GM13976 (cell line): Measurements from ENCODE around the gene OR4P4.
A peak's percentile ranks its signal among the peaks of the same experiment; 100 is the strongest.

Experiments
- DNase-seq: peaks from one replicate; pipeline ENCODE4 v3.0.0; 2012; ENCODE audit warnings: low spot score
- CTCF ChIP-seq: IDR thresholded peaks from 2 replicates; pipeline ENCODE4 v1.5.1; 2012; ENCODE audit warnings: borderline replicate concordance, mild to moderate bottlenecking; ENCODE audit not compliant: insufficient read depth; ENCODE audit errors: extremely low read depth, missing control alignments, control extremely low read depth
- in situ Hi-C: fragments of 300-500 bp; cut with MboI; formaldehyde crosslinking; loops from one replicate; pipeline ENCODE4 v1.12.0; 2022; ENCODE audit warnings: low sequenced_read_pairs, mixed read lengths, inconsistent platforms; ENCODE audit not compliant: unreplicated experiment

Gene OR4P4

GRCh38 chr11:55658031-55658573 is 23.2 kb downstream of the OR4P4 start:
- in situ Hi-C loops, result no loop called here
- TF ChIP-seq CTCF, result no peak
- DNase-seq, result peak; percentile 3

- DNase-seq, result no peak
- no peak for TF ChIP-seq CTCF
- in situ Hi-C loops, result no loop called here
Measured at GRCh38 chr11:55658608-55659007, 23.7 kb downstream of the OR4P4 start.

GRCh38 chr11:55661901-55662300 is 27.0 kb downstream of the OR4P4 start, which contains the start of gene OR4C6:
OR4C6 (plus strand) TSS chr11:55662201; CDS start chr11:55665167, 2,966 bp downstream.
- no peak for TF ChIP-seq CTCF

GRCh38 chr11:55669376-55669775 is 34.5 kb downstream of the OR4P4 start:
- TF ChIP-seq CTCF, result no peak
- in situ Hi-C loops, result no loop called here
- DNase-seq, result no peak

More at GRCh38 chr11:55661901-55662300, 27.0 kb downstream of the OR4P4 start, which contains the start of gene OR4C6:
- DNase-seq, result no peak
- in situ Hi-C loops, result no loop called here

GRCh38 chr11:55673860-55674259 is 38.9 kb downstream of the OR4P4 start:
- in situ Hi-C loops, result no loop called here
- no peak for TF ChIP-seq CTCF
- DNase-seq, result no peak
